Medulla oblongata (tissue), 1 donor: ENCODE measurements around the gene ZNF513.
A peak's percentile ranks its signal among the peaks of the same experiment; 100 is the strongest.

Experiments used
- DNase-seq: peaks from one replicate; pipeline ENCODE4 v3.0.0-alpha.2; 2015; ENCODE audit errors: extremely low spot score

ZNF513 gene

GRCh38 chr2:27381577-27382181 lies 1.1 kb upstream of the ZNF513 start:
- no peak for DNase-seq

DNA sequence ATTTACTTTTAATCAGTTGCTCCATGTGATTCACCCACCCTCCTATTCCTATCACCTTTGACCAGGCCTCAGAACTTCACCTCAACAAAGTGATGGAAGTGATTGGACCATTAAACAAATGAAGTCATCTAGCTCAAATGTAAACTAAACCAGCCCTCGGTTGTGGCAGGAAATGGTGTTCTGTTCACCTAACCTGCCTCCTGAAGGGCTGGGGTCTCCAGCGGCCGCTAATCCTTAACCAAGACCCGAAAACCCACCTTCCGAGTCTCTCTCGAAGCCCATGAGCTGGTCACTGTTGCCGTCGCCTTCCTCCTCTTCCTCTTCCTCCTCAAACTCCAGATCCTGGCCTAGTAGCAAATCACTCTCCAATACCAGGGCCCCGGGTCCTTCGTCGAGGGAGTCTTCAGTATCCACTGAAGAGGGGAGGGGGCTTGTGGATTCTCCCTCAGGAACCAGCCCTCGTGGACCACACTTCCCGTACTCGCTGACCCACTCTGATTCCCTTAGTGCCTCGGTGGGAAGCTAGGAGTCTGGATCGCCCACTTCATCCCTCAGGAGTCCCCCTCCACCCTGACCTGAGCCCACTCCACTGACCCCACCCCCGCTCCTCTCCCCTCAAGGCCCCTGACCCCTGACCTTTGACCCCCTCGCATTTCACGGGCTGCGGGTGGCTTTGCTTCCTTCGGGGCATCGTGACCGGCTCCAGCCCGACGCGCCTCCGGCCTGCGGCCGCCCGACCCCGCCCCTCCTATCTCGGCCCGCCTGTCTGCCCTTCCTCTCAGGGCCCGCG lies 503 bp downstream of the ZNF513 start:
- DNase-seq = peak; percentile 79

DNA sequence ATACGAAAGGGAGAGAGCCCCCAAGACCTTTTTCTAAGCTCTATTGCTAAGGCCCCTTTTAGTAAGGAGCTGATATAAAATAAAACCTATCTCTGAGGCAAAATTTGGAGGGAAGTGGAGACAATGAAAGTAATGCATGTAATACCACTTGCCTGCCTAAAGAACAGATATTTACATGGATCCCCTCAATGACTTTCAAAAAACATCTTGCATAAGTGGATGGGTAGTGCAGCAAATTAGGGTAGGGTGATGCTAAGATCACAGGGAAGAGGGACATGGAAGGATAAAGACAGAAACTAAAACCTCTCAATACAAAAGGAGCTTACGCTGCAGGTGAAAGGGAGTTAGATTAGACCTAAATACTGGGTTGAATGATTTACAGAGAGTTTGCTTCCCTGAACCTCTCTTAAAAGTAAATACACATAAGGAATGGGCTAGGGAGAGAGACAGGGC lies 1.1 kb downstream of the ZNF513 start:
- no peak for DNase-seq

DNA sequence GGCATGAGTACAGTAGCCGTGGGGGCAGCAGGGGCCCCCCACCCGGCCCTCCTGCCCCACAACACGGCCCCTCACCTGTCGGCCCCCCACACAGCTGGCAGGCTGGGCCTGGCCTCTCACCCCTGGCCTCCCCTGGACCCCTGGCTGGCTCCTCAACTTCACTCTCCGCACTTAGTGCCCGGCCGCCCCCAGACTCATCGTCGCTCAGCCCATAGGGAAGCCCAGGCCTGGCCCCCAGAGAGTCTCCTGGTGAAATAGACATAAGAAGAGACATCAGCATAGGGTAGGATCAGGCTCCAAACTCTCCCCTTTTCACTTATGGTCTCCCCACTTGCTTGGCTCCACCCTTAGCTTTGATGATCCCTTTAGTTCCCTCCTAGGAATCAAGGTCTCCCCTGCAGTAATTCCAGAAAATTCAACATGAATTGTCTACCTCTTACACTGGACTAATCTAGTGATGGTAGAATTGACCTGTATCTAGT lies 1.7 kb downstream of the ZNF513 start:
- DNase-seq = no peak

DNA sequence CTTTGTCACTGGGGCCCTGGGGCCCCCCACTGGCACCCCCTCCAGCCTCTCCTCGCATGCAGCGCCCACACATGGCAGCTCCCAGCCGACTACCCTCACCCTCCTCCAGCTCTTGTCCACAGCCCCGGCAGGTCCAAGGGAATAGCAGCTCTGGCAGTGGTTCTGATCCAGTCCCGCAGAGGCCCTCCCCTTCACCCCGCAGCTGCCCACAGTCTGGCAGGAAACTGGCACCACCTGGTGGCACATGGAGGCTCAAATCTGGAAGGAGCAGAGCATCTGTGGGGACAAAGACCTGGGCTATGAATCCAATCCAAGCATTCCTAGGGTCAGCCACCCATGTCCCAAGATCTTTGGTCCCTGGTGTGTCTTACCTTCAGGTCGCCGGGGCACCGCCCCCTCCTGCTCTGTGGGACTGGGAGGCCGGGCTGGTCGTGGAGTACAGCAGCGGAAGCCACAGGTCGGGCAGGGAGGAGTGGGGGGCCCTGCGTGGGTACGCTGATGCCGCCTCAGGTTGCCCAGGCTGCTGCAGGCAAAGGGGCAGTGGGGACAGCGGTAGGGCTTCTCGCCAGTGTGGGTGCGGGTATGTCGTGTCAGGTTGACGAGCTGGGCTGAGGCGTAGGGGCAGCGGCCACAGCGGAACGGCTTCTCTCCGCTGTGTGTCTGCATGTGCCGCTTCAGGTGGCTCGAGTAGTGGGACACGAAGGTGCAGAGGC lies 2.3 kb downstream of the ZNF513 start:
- DNase-seq = no peak

DNA sequence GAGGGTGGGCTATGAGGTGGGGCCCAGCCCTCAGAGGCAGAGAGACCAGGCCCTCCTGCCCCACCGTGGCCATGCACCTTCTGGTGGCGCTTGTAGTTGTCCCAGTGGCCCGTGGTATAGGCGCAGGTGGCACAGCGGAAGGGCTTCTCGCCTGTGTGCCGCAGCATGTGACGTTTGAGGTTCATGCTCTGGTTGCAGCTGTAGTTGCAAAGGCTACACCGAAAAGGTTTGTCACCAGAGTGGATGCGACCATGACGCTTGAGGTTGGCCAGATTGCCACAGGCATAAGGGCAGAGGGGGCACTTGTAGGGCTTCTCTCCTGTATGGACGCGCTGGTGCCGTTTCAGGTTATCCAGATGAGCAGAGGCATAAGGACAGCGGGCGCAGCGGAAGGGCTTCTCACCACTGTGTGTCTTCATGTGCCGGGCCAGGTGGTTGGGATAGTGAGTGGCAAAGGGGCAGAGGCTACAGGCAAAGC lies 2.9 kb downstream of the ZNF513 start:
- no peak for DNase-seq

DNA sequence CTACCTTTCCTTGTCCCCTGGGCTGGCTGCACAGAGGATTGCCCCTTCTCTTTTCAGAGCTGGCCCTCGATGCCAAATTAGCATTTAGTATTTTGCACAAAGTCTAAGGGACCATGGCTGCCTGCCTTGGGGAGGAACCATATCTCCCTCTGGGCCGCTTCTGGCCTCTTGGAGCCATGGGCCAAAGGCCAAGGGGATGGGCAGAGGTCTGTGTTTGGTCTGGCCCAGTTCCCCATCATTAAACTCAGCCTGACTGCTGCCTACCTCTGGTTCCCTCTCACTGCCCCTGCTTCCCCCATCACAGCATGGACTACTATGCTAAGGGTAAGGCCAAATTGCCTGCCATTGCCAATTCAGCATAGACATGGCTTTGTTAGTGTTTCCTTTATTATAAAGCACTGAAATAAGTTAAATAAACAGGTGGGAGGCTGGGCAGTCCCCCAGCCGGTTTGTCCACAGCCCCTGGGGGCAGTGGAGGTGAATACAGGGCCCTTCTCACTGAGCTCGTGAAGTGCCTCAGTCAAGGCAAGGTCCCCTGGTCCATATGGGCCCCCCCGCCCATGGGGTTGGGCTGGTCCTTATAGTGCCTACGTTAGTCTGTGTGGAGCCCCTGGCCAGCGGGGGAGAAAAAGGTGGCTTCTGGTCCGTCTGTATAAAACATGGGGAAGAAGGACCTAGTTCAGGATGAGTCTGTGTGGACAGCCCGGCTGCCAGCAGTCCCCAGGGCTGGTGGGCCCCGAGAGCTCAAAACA lies 3.5 kb downstream of the ZNF513 start:
- DNase-seq = no peak

DNA sequence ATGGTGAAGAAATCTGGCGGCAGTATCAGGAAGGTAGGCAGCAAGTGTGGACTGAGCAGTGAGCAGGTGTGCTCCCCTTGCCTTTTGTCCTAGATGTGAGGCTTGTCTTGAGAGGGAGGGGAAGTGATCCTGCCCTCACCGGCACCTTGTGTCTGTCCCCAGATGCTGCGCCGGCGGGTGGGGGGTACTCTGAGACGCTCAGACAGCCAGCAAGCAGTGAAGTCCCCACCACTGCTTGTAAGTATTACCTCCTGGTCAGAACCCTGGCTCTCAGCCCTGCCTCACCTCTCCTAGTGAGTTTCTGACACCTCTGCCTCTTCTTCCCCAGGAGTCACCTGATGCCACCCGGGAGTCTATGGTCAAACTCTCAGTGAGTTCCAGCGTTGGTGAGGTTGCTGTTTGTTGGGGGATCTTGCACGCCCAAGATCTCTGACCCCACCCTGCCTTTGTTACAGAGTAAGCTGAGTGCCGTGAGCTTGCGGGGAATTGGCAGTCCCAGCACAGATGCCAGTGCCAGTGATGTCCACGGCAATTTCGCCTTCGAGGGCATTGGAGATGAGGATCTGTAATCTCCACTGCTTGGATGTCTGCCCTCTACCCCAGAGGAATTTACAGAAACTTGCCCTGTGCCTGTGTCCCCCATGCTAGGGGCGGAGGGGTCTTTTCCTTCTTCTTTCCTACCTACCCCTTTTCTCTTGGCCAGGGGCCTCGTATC lies 4.2 kb downstream of the ZNF513 start:
- DNase-seq = no peak

DNA sequence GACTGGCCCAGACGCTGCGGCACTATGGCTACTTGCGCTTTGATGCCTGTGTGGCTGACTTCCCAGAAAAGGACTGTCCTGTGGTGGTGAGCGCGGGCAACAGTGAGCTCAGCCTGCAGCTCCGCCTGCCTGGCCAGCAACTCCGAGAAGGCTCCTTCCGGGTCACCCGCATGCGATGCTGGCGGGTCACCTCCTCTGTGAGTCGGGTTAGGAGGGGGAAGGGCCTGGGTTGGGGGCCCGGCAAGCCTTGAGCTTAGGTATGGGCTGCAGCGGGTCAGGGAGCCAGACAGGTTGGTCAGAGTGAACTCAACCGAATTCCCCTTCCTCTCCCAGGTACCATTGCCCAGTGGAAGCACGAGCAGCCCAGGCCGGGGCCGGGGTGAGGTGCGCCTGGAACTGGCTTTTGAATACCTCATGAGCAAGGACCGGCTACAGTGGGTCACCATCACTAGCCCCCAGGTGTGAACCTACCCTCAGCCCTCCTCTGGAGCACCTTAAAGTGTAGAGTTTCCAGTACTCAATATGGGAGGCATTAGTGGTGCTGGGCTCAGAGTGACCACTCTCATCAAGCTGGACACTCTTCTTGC lies 4.9 kb downstream of the ZNF513 start:
- no peak for DNase-seq

- no peak for DNase-seq
Measured at GRCh38 chr2:27373567-27373966, 7.0 kb downstream of the ZNF513 start.

GRCh38 chr2:27372937-27373336 lies 7.6 kb downstream of the ZNF513 start:
- no peak for DNase-seq

DNA sequence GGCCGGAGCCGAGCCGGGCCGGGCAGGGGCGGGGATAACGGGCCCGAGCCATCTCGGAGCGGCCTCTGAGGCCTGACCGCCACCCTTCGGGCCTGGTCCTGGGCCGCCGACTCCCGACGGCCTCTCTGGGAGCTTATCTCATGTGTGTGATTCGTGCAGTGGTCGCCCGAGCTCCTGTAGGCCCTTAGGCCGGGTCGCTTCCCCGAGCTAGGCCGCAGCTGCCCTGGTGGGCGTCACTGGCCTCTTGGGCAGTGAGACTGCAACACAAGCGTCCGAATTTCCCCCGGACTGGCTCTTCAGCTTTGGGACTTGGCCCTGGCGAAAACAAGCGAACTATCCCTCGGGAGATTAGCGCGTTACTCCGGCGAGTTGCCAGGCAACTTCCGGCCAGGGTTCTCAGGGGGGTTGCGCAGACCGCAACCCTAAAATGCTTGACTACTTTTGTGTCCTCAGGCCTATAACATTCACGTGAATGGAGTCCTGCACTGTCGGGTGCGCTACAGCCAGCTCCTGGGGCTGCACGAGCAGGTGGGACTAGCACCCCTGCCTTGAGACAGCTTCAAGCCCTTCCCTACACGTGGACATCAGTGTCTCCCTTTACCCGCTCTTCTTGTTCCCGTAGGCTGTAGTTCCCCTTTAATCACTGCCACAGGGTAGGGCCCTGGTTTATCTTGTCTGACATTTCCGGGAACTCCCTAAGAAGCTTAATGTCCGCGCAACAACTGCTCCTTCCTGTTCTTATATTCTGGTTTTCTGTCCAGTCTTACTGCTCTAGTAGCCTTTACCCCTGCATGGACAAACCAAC lies 9.5 kb downstream of the ZNF513 start:
- DNase-seq = peak; percentile 46

- DNase-seq = peak; percentile 99
Measured at GRCh38 chr2:27370026-27370815, 10.3 kb downstream of the ZNF513 start, which contains the start of the genes EIF2B4 and SNX17. TSS of gene EIF2B4 (minus strand) at chr2:27370338. CDS start at chr2:27370314, 24 bp downstream. TSS of gene SNX17 (plus strand) at chr2:27370616. CDS start at chr2:27370744, 128 bp downstream.

GRCh38 chr2:27369471-27370025 lies 11.0 kb downstream of the ZNF513 start:
- peak; percentile 53 for DNase-seq

GRCh38 chr2:27363933-27364332 lies 16.6 kb downstream of the ZNF513 start:
- no peak for DNase-seq

DNA sequence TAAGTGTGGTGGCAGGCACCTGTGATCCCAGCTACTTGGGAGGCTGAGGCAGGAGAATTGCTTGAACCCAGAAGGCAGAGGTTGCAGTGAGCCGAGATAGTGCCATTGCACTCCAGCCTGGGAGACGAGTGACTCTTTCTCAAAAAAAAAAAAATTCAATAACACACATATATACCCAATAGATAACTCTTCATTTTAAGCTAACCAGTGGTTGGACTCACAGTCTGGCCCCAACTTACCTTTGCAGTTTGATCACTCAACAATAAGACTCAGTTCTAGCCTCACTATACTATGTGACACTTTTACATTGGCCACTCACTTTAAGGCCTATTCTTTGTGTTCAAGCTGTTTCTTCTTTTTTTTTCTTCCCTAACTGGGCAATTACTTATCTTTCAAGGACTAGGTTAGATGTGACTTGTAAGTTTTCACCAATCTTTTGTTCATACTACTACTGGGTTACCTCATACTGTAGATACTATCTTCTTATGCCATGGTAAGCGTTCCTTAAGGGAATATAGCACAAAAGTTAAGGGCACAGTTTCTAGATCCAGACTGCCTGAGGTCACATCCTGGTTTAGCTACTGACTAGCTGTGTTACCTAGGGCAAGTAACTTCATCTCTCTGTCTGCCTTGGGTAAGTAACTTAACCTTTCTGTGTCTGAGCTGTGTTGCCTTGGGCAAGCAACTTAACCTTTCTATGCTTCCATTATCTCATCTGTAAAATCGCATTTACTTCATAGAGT lies 17.7 kb downstream of the ZNF513 start:
- DNase-seq = no peak

- DNase-seq = peak; percentile 99
Measured at GRCh38 chr2:27356382-27357181, 24.0 kb downstream of the ZNF513 start, which contains the start of gene GTF3C2. TSS of gene GTF3C2 (minus strand) at chr2:27356764. CDS start at chr2:27343554, 13,210 bp downstream.
